NAMALWA (cell line): Measurements from ENCODE around the gene CHP1.
"Not testable (repeated sequence)": the region's sequence is repeated elsewhere in the genome, so short reads cannot be mapped to it uniquely, and the experiment has no call there.

Experiments
- DNase-seq: peaks from one replicate; pipeline ENCODE4 v3.0.0-alpha.2; 2015; ENCODE audit warnings: low spot score

Gene CHP1

DNA sequence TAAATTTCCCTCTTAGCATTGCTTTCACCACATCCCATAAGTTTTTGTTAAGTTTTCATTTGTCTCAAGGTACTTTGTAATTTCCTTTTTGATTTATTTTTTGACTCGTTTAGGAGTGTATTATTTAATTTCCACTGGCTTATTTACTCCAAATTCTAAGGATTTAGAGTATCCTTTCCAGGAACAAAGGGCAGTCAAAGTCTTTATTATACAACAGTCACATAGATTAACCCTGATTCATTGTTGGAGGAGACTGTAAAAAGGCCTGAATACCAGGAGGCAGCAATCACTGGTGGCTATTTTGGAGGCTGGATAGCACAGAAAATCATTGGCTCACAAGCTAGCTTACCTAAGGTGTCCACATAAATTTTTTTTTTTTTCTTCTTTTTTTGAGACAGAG lies 61.5 kb downstream of the CHP1 start:
- DNase-seq, result no peak

GRCh38 chr15:41301139-41301538 lies 70.1 kb downstream of the CHP1 start:
- DNase-seq, result not testable (repeated sequence)

GRCh38 chr15:41301587-41301986 lies 70.5 kb downstream of the CHP1 start:
- no peak for DNase-seq

DNA sequence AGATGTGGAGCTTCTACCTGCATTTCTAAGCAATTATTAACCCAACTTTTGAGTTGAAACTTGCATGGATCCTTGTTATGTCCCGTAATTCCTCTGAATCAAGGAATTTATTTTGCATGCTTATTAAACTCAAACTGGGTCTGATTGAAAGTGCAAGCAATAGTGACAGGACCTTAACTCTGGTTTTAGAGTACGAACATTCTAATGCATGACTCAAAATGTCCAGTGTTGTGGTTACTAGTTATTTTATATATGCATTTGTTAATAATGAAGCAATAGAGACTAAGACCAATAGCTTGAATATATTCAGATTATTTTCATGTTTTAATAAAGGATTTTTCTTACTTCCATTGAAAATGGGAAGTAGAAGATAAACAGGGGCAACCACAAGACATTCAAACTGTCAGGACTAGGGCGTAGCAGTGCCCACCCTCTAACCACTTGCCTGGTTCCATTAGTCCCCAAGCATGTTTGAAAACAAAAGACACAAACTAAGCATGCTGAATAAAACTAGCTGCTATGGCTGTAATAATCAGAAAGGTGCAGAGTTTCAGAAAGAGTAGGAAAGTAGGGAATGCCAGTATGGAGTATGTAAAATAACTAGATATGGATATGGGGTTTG lies 73.2 kb downstream of the CHP1 start:
- DNase-seq, result no peak

- DNase-seq, result no peak
Observed at GRCh38 chr15:41307679-41308078, 76.6 kb downstream of the CHP1 start.

- DNase-seq, result no peak
Observed at GRCh38 chr15:41309226-41309905, 78.3 kb downstream of the CHP1 start.

GRCh38 chr15:41320805-41321330 lies 89.8 kb downstream of the CHP1 start:
- DNase-seq, result not testable (repeated sequence)

GRCh38 chr15:41323611-41324010 lies 92.5 kb downstream of the CHP1 start:
- DNase-seq, result no peak

DNA sequence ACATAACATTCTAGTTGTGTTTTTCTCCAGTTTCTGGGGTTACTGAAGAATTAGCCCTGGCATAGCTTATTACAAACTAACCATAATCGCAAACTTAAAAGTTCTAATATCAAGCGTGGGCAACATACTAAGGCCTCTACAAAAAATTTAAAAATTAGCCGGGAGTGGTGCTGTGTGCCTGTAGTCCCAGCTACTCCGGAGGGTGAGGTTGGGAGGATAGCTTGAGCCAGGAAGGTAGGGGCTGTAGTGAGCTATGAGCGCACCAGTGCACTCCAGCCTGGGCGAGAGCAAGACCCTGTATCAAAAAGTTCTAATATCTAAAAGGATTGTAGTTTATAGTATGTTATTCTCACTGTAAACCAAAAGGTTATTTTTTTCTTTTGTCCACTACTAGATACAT lies 100.2 kb downstream of the CHP1 start:
- DNase-seq, result no peak
